Stimulated activated CD8-positive, alpha-beta memory T cell treated with anti-CD3 and anti-CD28 coated beads, Interleukin-12 subunit alpha, Interleukin-12 subunit beta, amount 100 ng/mL, for 24 hours (primary cell): ENCODE results near the gene GGT5.
"Not testable (repeated sequence)": the region's sequence is repeated elsewhere in the genome, so short reads cannot be mapped to it uniquely, and the experiment has no call there.

Source experiments
- DNase-seq: peaks from one replicate; pipeline ENCODE4 v3.0.0-alpha.2; 2020; ENCODE audit errors: extremely low read depth

Gene GGT5

DNA sequence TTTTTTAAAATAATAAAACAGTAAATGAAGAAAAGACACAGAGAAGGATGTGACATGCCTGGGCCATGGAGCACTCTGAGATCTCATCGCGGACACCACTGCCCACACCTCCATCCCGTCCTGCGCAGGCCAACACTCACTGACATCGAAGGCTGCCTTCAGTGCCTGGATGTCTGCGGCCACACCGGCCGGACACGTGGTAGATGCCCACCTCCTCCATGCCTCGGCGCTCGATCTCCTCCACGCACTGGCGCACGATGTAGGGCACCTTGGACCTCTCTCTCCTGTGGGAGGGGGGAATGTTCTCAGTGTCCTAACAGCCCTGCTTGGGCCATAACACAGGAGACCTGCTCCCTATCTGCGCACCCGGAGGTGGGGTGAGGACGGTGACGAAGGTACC is 18.6 kb upstream of the GGT5 start:
- not testable (repeated sequence) for DNase-seq

DNA sequence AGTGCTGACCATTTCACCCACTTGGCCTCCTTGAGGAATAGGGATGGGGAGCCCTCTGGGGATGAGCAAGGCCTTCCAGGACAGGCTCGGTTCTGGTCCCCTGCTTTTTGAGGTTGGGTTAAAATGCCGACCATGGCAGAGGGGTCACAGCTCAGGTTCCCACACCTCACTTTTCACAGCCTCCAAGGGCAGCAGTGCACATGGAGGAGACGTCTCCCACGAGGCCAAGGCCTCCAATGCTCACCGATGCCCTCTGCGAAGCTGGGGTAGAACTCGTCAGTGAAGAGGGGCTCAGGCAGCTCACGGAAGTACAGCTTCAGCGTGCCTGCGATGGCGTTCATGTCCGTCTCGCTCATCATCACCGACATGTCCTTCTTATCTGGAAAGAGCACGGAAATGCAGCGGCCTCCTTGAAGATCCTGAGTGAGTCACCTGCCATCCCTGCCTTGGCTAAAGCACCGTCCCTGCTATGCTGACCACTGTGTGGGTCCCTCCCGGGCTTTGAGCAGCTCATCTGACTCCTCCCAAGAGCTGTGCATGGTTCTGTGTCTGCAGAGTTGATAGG is 17.4 kb upstream of the GGT5 start:
- DNase-seq: not testable (repeated sequence)

DNA sequence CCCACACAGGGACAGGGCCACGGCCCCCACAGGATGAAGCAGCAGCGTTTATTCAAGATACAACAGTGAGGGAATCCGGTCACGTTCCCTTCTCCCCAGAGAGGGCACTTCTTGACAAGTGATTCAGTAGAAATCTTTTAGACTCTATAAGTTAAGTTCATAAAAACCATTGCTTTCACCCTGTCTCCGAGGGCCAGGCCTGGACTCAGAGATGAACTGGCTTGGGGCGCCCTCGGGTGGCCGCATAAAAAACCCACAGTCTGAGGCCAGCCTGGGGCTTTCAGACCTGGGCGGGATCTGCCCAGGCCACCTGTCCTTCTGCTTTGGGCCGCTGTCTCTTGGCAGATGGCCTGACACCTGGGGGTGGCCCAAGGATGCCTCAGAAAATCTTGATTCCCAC is 14.6 kb upstream of the GGT5 start:
- DNase-seq: peak; percentile 20

DNA sequence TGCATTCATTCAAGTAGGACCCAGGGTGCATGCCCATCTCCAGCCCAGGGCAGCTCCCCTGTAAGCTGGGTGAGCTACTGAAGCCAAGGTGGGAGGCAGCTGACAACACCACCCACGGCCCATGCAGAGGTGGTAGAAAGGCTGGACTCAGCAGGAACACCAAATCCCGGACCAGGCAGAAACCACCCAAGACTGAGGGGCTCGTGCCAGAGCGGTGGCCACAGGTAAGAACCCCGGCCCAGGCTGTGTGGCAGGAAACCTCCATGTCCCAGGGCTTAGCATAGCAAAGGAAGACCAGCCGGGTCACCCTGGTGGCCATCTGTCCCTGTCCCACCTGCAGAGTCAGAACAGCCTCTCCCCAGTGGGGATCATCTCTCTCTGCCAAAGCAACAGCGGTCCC is 11.9 kb upstream of the GGT5 start:
- not testable (repeated sequence) for DNase-seq

DNA sequence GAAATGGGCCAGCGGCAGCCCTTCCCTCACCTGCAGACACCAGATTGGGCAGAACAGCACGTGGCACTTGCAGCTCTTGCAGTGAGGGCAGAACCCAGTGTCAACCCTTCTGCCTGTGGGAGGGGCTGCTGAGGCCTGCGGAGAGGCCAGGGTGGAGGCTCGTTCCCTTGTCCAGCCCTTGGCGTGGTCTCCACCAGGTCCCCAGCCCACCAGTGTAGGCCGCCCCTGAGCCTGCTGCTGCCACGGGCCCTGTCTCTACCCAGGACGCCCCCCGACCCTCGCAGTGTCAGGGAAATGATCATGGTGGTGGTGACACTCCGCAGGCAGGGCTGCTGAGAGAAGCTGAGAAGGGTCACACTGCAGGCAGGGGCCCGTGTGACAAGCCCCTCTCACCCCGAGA is 11.3 kb upstream of the GGT5 start:
- DNase-seq: not testable (repeated sequence)

DNA sequence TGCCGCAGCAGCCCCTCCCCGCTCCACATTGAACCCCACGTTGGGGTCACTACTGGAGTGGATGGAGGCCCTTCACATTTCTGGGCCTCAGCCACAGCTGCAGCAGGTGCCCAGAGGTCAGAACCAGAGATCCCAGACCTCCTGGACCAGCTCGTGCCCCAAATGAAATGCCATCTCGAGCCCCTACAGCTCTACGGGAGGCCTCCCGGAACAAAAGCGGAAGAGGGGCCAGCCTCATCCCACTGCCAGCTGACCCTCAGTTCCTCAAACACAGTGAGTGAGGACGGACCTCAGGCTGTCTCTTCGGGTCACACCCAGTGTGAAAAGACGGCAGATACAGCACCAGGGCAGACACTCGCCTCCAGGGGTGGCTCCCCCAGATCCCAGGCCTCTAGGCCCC is 8.2 kb upstream of the GGT5 start:
- DNase-seq: not testable (repeated sequence)

DNA sequence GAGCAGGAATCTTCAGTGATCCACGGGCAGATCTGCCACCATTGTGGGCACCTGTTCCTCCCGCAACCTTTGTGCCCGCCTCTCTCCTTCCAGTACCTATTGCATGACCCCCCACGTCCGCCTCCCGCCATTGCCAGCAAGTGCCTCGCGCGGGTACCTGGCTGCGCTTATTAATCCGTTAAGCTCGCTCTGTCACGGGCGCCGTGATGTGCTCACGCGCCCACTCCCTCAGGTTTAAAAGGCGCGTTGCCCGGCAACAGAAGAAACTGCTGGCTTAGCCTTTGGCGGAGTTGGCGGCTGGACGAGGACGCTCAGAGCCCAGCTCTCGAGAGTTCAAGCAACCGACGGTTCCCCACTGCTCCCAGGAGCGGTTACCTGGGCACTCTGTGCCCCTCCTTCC is 6.4 kb upstream of the GGT5 start:
- not testable (repeated sequence) for DNase-seq

DNA sequence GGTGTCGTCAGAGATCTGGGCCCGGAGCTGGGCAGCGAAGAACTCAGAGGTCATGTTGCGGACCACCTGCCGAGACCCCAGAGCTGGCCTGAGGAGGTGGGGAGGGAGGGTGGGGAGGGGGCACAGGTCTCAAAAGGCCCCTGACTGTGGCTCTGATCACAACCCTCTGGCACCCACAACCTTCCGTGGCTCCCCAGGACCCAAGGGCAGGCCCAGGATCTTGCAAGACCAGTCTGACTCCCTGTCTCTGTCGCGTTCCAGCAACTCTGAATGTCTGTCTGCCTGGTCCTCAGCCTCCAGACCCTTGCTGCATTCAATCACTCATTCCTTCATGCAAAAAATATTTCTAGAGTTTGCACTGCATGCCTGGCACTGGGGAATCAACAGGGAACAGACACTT is 4.5 kb upstream of the GGT5 start:
- not testable (repeated sequence) for DNase-seq

DNA sequence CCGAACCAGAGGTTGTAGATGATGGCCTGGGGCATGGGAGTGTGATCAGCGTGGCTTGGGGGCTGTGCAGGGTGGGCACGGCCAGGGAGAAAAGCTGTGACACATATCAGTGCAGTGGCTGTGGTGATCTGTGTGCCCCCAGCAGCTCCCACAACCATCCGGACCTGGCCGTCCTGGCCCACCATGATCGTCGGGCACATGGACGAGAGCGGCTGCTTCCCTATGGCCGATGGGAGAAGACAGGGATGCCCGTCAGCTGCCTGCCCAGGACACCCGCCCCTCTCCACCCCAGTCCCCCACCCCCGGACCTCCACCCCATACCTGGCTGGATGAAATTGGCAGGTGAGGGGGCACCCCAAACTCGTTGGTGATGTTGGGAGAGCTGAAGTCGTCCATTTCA is 3.7 kb upstream of the GGT5 start:
- DNase-seq: not testable (repeated sequence)

DNA sequence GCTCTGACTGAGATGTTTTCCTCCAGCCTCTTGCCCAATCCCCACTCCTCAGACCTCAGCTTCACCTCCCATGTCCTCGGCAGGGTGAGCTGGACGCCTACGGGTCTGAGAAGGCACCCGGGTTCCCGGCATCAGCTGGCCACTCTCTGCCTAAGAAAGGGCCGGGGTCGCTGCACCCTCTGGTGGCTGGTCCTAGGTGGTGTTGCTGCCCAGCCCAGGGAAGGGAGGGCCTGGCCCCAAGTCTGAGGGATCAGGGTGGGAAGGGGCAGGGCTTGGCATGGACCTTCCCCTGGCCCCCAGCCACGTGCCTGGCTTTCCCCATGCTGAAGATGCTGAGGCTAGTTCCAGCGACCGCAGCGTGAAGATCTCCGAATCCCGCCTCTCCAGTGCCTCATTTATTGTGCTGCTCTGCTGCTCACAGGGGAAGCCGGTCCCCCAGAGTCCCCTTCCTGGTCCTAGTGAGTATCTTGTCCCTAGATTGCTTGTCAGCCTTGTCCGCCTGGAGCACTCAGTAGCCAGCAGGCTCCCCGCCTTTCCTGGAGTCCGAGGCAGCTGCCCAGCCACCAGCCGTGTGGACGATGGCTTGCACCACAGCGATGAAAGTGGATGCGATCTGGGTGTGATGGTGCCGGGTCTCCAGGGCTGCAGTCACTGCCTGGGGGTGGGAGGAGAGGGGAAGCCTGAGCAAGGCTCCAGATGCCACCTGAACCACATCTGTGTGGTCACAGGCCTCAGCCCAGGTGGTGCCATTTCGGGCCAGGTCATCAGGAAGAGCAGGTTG is 2.9 kb upstream of the GGT5 start:
- no peak for DNase-seq

DNA sequence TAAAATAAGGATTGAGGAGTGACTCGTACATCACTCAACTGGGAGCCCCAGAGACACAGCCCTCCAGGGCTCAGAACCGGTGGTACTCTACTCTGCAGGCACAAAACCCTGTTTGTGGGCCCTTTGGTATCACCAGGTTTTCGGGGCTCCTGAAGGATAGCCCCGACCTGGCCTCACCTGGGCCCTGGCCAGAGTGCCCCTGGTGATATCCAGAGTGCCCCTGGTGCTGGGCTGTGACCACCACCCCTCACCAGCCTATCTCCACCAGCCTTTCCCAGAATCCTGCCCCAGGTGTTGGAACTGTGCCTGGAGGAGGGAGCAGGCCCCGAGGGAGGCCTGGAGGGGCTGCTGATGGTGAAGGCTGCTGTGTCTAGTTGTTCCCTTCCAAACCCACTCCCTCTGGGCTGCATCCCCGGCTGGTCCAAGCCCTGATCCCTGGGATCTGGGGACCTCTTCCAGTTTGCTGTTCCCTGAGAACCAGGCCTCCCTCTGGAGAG is 2.2 kb upstream of the GGT5 start:
- DNase-seq: no peak

DNA sequence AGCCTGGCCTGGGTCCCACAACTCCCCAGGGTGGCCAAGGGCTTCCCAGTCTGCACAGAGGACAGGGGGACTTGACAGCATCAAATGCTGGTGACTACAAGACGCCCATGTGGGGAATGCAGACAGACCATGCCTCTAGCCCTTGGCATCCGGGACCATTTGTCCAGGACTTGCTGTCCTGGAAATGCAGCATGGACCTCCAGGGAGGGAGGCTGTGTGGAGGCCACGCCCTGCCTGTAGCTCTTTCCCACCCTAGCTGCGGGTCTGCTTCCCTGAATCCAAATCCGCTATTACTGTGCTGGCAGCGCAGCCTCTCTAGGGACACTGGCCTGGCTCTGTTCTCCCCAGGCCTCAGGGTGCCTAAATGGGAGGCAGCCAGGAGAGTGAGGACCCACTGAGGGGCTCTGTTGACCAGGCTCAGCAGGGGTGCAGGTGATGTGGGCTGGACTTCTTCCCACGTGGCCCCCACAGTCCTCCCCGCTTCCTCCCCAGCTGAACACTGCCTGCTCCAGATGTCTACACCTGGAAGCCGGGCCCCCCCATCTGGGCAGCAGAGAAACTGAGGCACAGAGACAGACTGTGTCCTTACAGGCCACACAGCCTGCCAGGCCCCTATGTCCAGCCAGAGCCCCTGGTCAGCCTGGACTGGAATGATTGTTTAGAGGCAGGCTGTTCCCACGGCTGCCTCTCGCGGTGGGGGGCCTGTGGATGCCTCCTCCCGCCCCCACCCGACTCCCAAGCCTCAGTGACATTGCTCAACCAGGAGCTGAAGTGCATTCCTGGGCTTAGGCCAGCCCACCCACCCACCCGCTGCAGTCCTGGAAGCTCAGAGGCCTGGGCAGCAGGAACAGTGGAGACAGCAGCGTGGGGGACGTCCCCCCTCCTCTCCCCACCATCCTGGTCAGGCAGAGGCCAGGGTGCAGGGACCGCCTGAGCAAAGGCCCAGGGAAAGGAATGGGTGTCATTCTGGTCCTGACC is 991 bp upstream of the GGT5 start:
- not testable (repeated sequence) for DNase-seq

DNA sequence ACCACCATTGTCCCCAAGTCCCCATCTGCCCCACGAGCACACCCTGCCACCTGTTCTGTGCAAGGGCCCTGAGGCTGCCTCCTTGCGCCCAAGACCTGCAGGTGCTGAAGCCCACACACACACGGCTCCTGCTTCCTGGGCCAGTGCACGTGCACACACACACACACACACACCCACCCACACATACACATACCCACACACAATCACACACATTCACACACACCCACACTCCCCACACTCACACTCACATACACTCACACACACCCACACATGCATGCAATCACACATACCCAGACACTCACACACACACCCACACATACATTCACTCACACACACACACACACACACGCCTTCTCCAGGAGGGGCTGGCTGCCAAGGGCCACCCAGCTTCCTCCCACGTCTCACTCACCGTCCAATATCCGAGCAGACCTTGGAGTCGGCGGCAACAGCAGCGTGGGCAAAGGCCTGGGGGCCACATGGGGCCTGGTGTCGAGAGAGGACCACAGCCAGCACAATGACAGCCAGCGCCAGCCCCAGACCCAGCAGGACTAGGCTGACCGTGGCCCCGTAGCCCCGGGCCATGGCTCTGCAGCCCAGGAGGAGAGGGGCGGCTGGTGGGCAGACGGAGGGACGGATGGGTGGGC is 616 bp downstream of the GGT5 start:
- no peak for DNase-seq

DNA sequence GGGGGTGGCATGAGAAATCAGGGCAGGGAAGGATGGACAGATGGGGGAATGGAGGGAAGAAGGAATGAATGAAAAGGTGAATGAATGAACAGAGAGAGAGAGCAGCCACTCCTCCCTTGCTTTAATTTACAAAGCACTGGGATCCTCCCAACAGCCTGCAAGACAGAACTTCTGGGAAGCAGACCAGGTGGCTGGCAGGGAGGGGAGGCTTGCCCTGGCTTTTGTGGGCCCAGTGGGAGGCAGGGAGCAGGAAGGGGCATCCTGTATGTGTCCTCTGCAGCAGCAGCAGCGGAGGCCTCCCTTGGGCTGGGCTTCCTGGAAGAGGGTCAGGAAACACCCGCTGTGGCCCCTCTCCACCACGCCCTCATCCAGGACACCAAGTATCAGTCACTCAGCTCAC is 1.5 kb downstream of the GGT5 start:
- DNase-seq: not testable (repeated sequence)

DNA sequence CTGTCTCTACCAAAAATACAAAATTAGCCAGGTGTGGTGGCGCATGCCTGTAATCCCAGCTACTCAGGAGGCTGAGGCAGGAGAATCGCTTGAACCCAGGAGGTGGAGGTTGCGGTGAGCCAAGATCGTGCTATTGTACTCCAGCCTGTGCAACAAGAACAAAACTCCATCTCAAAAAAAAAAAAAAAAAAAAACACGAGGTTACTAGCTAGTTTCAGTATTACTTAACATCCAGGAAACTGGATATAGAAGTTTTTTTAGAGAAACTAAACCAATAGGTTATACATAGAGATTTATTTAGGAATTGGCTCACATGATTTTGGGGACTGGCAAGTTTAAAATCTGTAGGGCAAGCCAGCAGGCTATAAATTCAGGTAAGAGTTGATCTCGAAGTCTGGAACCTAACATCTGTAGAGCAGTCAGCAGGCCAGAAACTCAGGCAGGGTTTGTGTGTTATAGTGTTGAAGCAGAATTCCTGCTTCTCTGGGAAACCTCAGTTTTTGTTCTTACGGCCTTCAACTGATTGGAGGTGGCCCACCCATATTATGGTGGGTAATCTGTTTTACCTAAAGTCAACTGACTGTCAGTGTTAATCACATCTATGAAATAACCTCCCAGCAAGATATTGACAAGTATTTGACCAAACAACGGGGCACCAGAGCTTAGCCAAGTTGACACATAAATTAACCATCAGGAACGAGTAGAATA is 3.7 kb downstream of the GGT5 start:
- not testable (repeated sequence) for DNase-seq

DNA sequence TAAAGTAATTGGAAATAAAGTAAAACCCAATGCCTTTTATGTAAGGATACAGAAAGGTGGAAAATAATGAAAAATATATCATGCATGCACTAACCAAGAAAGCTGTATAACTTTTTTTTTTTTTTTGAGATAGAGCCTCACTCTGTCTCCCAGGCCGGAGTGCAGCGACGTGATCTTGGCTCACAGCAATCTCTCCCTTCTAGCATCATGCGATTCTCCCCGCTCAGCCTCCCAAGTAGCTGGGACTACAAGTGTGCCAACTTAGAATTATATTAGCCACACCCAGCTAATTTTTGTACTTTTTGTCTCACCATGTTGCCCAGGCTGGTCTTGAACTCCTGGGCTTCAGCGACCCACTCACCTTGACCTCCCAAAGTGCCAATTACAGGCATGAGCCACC is 4.5 kb downstream of the GGT5 start:
- DNase-seq: no peak

DNA sequence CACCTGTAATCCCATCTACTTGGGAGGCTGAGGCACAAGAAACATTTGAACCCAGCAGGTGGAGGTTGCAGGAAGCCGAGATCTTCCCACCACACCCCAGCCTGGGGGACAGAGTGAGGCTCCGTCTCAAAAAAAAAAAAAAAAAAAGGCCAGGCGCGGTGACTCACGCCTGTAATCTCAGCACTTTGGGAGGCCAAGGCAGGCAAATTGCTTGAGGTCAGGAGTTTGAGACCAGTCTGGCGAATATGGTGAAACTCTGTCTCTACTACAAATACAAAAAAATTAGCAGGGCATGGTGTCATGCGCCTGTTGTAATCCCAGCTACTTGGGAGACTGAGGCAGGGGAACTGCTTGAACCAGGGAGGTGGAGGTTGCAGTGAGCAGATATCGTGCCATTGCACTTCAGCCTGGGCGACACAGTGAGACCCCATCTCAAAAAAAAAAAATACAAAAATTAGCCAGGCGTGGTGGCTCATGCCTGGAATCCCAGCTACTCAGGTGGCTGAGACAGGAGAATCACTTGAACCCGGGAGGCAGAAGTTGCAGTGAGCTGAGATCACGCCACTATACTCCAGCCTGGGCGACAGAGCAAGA is 6.7 kb downstream of the GGT5 start:
- not testable (repeated sequence) for DNase-seq

DNA sequence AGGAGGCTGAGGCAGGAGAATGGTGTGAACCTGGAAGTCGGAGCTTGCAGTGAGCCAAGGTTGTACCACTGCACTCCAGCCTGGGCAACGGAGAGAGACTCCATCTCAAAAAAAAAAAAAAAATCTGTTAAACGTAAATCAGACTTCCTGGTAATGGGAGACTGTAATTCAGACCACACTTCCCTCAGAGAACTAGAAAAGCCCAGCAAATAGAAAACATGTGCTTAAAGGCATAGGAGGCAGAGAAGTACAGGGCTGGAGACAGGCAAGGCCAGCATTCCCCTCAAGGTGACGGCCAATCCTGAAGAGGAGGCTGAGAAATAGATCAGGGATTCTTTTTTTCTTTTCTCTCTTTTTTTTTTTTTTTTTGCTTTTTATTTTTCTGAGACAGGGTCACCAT is 8.2 kb downstream of the GGT5 start:
- no peak for DNase-seq

DNA sequence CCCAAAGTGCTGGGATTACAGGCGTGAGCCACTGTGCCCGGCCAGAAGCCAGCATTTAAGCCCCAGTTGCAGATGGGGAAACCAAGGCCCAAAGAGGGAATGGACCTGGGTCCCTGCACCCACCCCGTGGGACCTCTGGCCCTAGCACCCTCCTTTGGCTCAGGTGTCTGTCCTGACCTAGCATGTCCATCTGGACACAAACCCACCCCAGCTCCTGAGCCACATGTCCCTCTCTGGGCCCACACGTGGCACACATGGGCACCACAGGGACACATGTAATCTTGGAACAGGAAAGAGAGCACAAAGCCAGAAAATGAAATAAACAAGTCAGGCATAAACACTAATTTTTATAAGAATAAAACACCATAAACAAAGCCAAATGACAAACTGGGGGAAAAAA is 9.6 kb downstream of the GGT5 start:
- no peak for DNase-seq

DNA sequence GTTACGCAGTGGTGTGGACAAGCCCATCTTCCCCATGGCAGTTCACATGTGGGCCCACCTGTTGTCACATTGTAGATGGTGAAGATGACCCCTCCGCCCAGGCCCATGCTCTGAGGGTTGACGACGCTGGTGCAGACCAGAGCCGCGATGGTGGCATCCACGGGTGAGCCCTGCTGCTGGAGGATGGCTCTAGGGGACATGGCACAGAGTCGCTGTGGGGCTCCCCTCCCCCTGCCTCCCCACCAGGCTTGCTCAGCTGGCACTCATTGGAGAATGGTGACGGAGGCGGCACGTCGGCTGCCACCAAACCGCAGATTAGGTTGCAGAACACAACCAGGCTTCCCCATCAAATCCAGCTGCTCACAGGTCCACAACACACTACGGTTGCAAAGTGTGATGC is 11.1 kb downstream of the GGT5 start:
- DNase-seq: no peak

DNA sequence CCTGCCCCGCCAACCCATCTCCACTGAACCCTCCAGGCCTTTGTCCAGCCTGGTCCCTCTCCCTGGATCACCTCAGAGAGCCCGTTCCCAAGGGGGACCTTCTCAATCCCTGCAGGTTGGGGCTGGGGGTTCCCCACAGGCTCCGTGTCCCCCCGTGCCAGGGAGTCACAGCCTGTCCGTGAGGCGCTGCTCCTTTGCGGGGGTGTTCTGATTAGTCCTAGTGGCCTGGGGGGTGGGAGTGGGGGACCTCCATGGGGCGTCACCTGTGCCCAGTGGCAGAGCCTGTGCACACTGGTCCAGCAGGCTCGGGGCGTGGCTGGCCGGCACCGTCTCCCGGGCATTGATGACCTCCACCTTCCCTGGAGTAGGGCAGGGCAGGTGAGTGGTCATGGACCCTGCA is 11.6 kb downstream of the GGT5 start:
- DNase-seq: no peak
